ENCODE measurements around the gene BCO2. TPM values are rescaled to one million over a fixed set of nuclear protein-coding genes. Genes with fewer than 3 reads are reported as not detected.

The BCO2 gene
- total and polyA plus RNA-seq, 8 donors: 0.87 to 21.8 (median 1.8) TPM; not detected in 1

DNA sequence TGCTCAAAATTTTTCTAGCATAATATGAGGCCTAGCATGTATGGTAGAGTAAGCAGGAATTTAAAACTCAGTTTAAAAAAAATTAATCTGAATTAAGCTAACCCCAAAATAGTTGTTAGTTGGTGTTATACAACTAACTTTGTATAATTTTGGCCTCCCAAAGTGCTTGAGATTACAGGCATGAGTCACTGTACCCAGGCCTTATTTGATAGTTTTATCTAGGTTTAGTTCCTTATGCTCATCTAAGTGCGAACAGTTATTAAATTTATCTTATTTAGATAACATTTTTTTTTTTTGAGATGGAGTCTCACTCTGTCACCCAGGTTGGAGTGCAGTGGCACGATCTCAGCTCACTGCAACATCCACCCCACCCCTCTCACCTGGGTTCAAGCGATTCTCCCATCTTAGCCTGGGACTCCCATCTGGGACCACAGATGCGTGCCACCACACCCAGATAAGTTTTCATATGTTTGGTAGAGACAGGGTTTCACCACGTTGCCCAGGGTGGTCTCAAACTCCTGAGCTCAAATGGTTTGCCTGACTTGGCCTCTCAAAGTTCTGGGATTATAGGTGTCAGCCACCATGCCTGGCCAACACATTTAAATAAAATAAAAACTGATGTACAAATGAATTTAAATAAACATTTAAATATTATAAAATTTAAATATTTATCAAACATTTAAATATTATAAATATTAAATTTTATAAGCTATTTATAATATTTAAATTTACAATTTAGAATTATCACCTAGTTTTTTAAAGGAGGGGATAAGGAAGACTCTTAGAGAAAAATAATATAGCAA is 19.0 kb upstream of the BCO2 start:
- no peaks in the 10 kb centered on the region for H3K36me3 ChIP-seq
- intact Hi-C loops (cut with DNase I; ENCODE audit: low total_unique reads): no loop called here
- H3K27me3 ChIP-seq: no peaks in the 10 kb centered on the region
- 65 to 78% (median 67%) methylated on average over 5 of the region's 5 CpGs for WGBS, 5 donors
- no peaks in the 10 kb centered on the region for H3K9me3 ChIP-seq
- H3K4me3 ChIP-seq: no peak overlapping the region
- TF ChIP-seq, protein P1, sequence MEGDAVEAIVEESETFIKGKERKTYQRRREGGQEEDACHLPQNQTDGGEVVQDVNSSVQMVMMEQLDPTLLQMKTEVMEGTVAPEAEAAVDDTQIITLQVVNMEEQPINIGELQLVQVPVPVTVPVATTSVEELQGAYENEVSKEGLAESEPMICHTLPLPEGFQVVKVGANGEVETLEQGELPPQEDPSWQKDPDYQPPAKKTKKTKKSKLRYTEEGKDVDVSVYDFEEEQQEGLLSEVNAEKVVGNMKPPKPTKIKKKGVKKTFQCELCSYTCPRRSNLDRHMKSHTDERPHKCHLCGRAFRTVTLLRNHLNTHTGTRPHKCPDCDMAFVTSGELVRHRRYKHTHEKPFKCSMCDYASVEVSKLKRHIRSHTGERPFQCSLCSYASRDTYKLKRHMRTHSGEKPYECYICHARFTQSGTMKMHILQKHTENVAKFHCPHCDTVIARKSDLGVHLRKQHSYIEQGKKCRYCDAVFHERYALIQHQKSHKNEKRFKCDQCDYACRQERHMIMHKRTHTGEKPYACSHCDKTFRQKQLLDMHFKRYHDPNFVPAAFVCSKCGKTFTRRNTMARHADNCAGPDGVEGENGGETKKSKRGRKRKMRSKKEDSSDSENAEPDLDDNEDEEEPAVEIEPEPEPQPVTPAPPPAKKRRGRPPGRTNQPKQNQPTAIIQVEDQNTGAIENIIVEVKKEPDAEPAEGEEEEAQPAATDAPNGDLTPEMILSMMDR (IDR thresholded peaks at IDR 0.05): no peak
- TF ChIP-seq EP300 (IDR thresholded peaks at IDR 0.05) (no peak), POLR2A (IDR thresholded peaks at IDR 0.05) (no peak), POLR2AphosphoS5 (IDR thresholded peaks at IDR 0.05) (no peak)
- H3K27ac ChIP-seq: peak overlapping the region in 2 of 5 donors; percentile 40 to 57
- DNase-seq: no peak
- peaks cover 0 to 37% (median 7%) of the 10 kb centered on the region in 4 donors for H3K4me1 ChIP-seq

DNA sequence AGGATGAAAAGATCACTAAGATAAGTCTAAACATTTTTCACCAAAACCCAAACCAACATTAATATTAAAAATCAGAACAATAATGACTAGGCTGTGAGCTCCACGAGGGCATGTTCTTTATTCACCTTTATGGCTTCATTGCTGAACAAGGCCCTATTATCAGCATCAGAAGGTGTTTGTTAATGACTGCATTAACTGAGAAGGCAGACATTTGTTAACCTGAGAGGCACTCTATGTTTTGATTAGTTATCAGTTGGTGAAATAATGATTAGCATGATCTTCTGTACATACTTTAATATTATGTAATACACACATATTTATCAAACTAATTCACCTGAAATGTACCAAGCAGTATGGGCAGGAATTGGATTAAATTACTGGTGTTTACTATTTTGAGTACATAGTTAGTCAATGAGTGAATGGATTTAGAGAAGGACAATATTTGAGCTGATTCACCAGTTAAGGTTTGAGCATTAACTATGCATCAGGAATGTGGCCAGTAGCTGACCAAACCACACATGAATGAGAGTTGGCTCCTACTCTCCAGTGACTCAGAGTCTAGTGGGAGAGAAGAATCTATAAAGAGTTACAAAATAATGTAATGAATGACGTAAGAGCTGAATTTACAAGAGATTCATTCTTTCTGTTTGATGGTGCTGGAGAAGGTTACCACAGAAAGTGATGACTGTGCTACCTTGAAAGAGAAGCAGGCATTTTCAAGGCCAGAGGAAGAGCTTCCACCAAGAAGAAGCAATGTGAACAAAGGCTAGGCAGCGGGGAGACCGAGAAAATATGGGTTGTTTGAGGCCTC is 18.2 kb upstream of the BCO2 start:
- peak in 1 of 2 donors; percentile 52 for DNase-seq
- no peaks in the 10 kb centered on the region for H3K36me3 ChIP-seq
- H3K9me3 ChIP-seq: no peaks in the 10 kb centered on the region
- H3K4me3 ChIP-seq: no peak overlapping the region
- intact Hi-C loops (cut with DNase I; ENCODE audit: low total_unique reads): no loop called here
- H3K27me3 ChIP-seq: no peaks in the 10 kb centered on the region
- peaks cover 0 to 43% (median 7%) of the 10 kb centered on the region in 4 donors for H3K4me1 ChIP-seq
- WGBS, 5 donors: 60 to 66% (median 61%) methylated on average over 4 of the region's 4 CpGs
- peak overlapping the region in 2 of 5 donors; percentile 40 to 57 for H3K27ac ChIP-seq
- TF ChIP-seq POLR2AphosphoS5 (IDR thresholded peaks at IDR 0.05): peak in 1 of 3 donors; percentile 69
- TF ChIP-seq, protein P1 (IDR thresholded peaks at IDR 0.05): no peak

- intact Hi-C loops (cut with DNase I; ENCODE audit: low total_unique reads): no loop called here
- TF ChIP-seq, protein P1 (IDR thresholded peaks at IDR 0.05): no peak
- TF ChIP-seq EP300 (IDR thresholded peaks at IDR 0.05) (no peak), POLR2A (IDR thresholded peaks at IDR 0.05) (no peak), POLR2AphosphoS5 (IDR thresholded peaks at IDR 0.05) (no peak)
- Histone ChIP-seq H3K27ac (peak overlapping the region in 3 of 5 donors; percentile 32 to 41 (median 33)), H3K4me1 (peaks cover 0 to 65% (median 7%) of the 10 kb centered on the region in 4 donors), H3K27me3 (no peaks in the 10 kb centered on the region), H3K36me3 (no peaks in the 10 kb centered on the region), H3K4me3 (no peak overlapping the region), H3K9me3 (no peaks in the 10 kb centered on the region)
- WGBS, 5 donors: 80 to 88% (median 84%) methylated on average over 7 of the region's 7 CpGs
- no peak for DNase-seq
Measured at GRCh38 chr11:112159098-112160065, 15.9 kb upstream of the BCO2 start.
